Esophagus muscularis mucosa (tissue), 4 donors: ENCODE measurements around the gene NEURL1B. TPM values are rescaled to one million over a fixed set of nuclear protein-coding genes. Genes with fewer than 3 reads are reported as not detected.

Experiments used
- DNase-seq: peaks from one replicate; pipeline ENCODE4 v3.0.0-alpha.2; 2017; ENCODE audit errors: extremely low spot score
- H3K27ac ChIP-seq, 4 donors: fragments of 200-600 bp; sonication (generic); replicated peaks in 1 of 4; 1 replicate in 3 of 4; 2 replicates in 1 of 4; pipeline ENCODE4 v1.5.1; 2016 to 2019; ENCODE audit warnings: mild to moderate bottlenecking in 1 of 4
- H3K27me3 ChIP-seq, 4 donors: fragments of 200-600 bp; sonication (generic); one replicate each; pipeline versions ENCODE4 v1.5.1 to v1.6.0; 2016 to 2019
- H3K36me3 ChIP-seq, 4 donors: fragments of 200-600 bp; sonication (generic); one replicate each; pipeline ENCODE4 v1.5.1; 2016 to 2019
- H3K4me1 ChIP-seq, 4 donors: fragments of 200-600 bp; sonication (generic); one replicate each; pipeline ENCODE4 v1.5.1; 2016 to 2019
- H3K4me3 ChIP-seq, 4 donors: fragments of 200-600 bp; sonication (generic); 1 replicate in 2 of 4; 2 replicates in 2 of 4; pipeline ENCODE4 v1.5.1; 2016 to 2019; ENCODE audit warnings: mild to moderate bottlenecking in 4 of 4, moderate library complexity in 1 of 4
- H3K9me3 ChIP-seq, 4 donors: fragments of 200-600 bp; sonication (generic); 1 replicate in 3 of 4; 2 replicates in 1 of 4; pipeline ENCODE4 v1.5.1; 2016 to 2019
- EP300 ChIP-seq: sonication (generic); formaldehyde crosslinking; IDR thresholded peaks from one replicate; pipeline ENCODE4 v1.6.1; 2017; ENCODE audit warnings: antibody characterized with exemption
- POLR2A ChIP-seq: fragments of 450-650 bp; IDR thresholded peaks from one replicate; pipeline ENCODE4 v1.6.1; 2017; ENCODE audit warnings: antibody characterized with exemption, moderate library complexity, mild to moderate bottlenecking, low read depth
- POLR2AphosphoS5 ChIP-seq, 2 donors: sonication (generic); formaldehyde crosslinking; IDR thresholded peaks; one replicate each; pipeline ENCODE4 v1.6.1; 2017; ENCODE audit warnings: antibody characterized with exemption in 2 of 2
- WGBS: methylation state at CpG from one replicate; pipeline ENCODE4 v1.1.5; 2018; 5-methylcytosine and 5-hydroxymethylcytosine counted together
- intact Hi-C: fragments of 100-400 bp; cut with DNase I; formaldehyde crosslinking; loops from one replicate; pipeline ENCODE4 v1.15.1; 2023
- total RNA-seq, 4 donors: library from RNA; depleted of rRNA; stranded (reverse); fragments of >200 nt; gene quantifications; one replicate each; pipeline versions ENCODE4 v1.1.0 to v1.2.1, GENCODE V29; 2016
- TF ChIP-seq, protein P1 (sequence below), 3 experiments: fragments of 200-600 bp in 2 of 3; fragments of 450-650 bp in 1 of 3; sonication (generic) in 2 of 3; IDR thresholded peaks; one replicate each; pipeline ENCODE4 v1.5.1; 2017 to 2019; ENCODE audit warnings: antibody characterized with exemption in 3 of 3, mild to moderate bottlenecking in 2 of 3, moderate library complexity in 1 of 3

Gene NEURL1B
- total RNA-seq, 4 donors from 2014 or later, result 34.1 to 87.1 (median 60.2) TPM

DNA sequence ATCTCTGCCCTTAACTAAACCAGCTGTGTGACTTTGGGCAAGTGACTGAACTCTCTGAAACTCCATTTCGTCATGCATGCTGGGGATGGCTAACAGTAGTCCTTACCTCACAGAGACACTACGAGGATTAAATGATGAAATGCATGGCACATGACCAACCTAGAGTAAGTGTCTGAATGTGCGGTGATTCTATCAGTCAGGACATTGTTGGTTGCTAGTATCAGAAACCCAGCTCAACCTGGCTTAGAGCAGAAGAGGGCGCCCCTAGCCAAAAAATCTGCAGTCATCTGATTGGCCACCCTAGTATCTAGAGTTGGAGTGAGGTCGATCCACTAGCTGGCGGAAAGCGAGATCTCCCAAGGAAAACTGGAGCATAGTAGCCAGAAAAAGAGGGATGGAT lies 25.2 kb downstream of the NEURL1B start:
- Histone ChIP-seq H3K36me3 (peaks cover 0 to 18% (median 14%) of the 10 kb centered on the region in 4 donors), H3K4me1 (peaks cover 59 to 84% (median 82%) of the 10 kb centered on the region in 4 donors), H3K4me3 (no peak overlapping the region), H3K27me3 (no peaks in the 10 kb centered on the region), H3K27ac (peak overlapping the region in 3 of 4 donors; percentile 31 to 81 (median 55)), H3K9me3 (no peaks in the 10 kb centered on the region)
- DNase-seq, result no peak
- WGBS, result 63% methylated on average over 5 of the region's 7 CpGs
- intact Hi-C loops, result no loop called here
- TF ChIP-seq, protein P1, sequence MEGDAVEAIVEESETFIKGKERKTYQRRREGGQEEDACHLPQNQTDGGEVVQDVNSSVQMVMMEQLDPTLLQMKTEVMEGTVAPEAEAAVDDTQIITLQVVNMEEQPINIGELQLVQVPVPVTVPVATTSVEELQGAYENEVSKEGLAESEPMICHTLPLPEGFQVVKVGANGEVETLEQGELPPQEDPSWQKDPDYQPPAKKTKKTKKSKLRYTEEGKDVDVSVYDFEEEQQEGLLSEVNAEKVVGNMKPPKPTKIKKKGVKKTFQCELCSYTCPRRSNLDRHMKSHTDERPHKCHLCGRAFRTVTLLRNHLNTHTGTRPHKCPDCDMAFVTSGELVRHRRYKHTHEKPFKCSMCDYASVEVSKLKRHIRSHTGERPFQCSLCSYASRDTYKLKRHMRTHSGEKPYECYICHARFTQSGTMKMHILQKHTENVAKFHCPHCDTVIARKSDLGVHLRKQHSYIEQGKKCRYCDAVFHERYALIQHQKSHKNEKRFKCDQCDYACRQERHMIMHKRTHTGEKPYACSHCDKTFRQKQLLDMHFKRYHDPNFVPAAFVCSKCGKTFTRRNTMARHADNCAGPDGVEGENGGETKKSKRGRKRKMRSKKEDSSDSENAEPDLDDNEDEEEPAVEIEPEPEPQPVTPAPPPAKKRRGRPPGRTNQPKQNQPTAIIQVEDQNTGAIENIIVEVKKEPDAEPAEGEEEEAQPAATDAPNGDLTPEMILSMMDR (IDR thresholded peaks at IDR 0.05), result no peak
- no peak for TF ChIP-seq POLR2A
- TF ChIP-seq EP300, result no peak
- no peak for TF ChIP-seq POLR2AphosphoS5 (IDR thresholded peaks at IDR 0.05)

DNA sequence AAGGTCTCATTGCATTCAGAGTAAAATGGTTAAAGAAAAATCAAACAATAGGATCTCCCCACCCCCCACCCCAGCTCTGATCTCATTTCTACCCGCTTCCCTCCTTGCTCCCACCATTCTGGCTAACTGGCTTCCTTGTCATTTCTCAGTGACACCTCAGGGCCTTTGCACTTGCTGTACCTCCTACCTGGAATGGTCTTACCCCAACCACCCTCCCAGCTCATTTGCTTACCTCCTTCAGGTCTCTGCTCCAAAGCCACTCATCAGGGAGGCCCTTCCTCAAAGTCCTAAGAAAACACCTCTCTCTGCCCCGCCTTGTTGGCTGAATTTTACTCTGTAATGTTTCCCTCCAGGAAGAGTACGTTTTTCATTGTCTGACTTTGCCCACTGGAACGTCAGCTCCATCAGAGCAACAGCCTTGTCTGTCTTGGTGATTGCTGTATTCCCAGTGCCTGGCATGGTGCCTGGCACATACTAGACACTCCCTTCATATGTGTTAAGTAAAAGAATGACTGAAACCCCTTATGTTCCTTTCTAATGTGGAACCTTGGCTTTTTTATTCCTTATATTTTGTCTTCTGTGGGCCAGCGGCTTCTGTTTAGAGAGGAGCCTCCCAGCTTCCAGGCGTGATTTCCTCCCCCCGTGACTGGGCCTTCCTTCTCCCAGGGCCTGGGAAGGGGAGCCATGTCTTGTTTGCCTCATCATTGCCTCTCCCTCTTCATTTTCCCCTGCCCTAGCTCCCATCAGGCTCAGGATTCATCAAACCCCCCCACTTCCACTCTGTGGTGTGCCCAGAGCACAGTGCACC lies 26.9 kb downstream of the NEURL1B start:
- Histone ChIP-seq H3K36me3 (peaks cover 0 to 29% (median 22%) of the 10 kb centered on the region in 4 donors), H3K27me3 (no peaks in the 10 kb centered on the region), H3K9me3 (no peaks in the 10 kb centered on the region), H3K27ac (peak overlapping the region; percentile 73 to 81 (median 74)), H3K4me1 (peaks cover 52 to 76% (median 68%) of the 10 kb centered on the region in 4 donors), H3K4me3 (no peak overlapping the region)
- TF ChIP-seq, protein P1 (IDR thresholded peaks at IDR 0.05), result no peak
- peak; percentile 6 to 26 for TF ChIP-seq POLR2AphosphoS5 (IDR thresholded peaks at IDR 0.05)
- no peak for DNase-seq
- WGBS, result 49% methylated on average over 7 of the region's 7 CpGs
- intact Hi-C loops, result no loop called here

DNA sequence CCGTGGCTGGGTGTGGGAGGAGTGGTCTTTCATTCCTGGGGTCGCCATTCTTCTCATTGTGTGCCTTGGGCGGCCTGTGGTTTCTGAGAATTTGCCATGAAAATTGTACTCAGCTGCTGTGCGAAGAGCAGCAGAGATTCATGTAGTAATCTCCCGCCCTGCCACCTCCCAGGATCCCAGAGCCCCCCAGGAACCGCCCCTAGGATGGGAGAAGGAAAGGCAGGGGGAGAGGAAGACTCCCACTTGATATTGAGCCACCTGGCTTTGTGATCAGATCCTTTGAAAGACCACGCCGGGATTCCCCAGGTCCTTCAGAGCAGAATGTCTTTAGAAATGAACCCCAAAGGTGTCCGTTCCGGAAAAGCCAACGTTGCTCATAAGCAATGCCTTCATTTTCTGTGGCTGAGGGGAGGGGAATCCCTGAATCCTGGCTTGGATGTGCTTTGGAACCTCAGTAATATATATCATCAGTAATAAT lies 27.6 kb downstream of the NEURL1B start:
- intact Hi-C loops, result no loop called here
- H3K4me1 ChIP-seq, result peaks cover 52 to 69% (median 64%) of the 10 kb centered on the region in 4 donors
- no peaks in the 10 kb centered on the region for H3K9me3 ChIP-seq
- H3K27me3 ChIP-seq, result no peaks in the 10 kb centered on the region
- peaks cover 0 to 35% (median 24%) of the 10 kb centered on the region in 4 donors for H3K36me3 ChIP-seq
- TF ChIP-seq, protein P1 (IDR thresholded peaks at IDR 0.05), result no peak
- no peak for TF ChIP-seq EP300
- TF ChIP-seq POLR2AphosphoS5 (IDR thresholded peaks at IDR 0.05), result no peak
- TF ChIP-seq POLR2A, result no peak
- WGBS, result 61% methylated on average over 4 of the region's 11 CpGs
- H3K4me3 ChIP-seq, result no peak overlapping the region
- H3K27ac ChIP-seq, result peak overlapping the region; percentile 73 to 81 (median 74)
- DNase-seq, result no peak

DNA sequence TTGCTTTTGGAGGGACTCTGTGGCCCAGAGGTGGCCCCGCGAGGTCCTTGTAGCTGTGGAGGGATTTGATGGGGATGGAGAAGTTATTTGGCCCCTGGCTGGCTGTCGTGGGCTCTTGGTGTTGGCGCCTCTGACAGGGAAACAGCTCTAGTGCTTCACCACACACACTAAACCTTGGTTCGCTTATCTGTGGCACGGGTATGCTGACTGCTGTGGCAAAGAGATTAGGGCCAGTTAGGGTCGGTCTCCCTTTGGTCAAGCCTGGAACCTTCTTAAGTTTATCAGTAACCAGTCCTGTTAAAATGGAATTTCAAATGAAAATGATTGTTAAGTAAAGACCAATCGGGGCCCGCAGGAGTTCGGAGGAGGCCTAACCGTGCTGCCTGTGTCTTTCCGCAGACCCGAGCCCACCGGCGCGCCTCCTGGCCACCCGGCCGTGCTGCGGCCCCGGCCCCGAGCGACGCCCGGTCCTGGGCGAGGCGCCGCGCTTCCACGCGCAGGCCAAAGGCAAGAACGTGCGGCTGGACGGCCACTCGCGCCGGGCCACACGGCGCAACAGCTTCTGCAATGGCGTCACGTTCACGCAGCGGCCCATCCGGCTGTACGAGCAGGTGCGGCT lies 28.4 kb downstream of the NEURL1B start:
- Histone ChIP-seq H3K36me3 (peaks cover 0 to 44% (median 27%) of the 10 kb centered on the region in 4 donors), H3K4me3 (no peak overlapping the region), H3K27me3 (no peaks in the 10 kb centered on the region), H3K4me1 (peaks cover 45 to 66% (median 61%) of the 10 kb centered on the region in 4 donors), H3K9me3 (no peaks in the 10 kb centered on the region), H3K27ac (peak overlapping the region; percentile 73 to 81 (median 74))
- intact Hi-C loops, result no loop called here
- 89% methylated on average over 27 of the region's 45 CpGs for WGBS
- no peak for DNase-seq
- TF ChIP-seq EP300, result no peak
- TF ChIP-seq POLR2AphosphoS5 (IDR thresholded peaks at IDR 0.05), result no peak
- TF ChIP-seq POLR2A, result no peak
- TF ChIP-seq, protein P1 (IDR thresholded peaks at IDR 0.05), result no peak
